HG03558 (cell line): ENCODE data around the gene ZNF296.

Experiments used
- ATAC-seq: cut with Tn5 transposase; IDR thresholded peaks from one replicate; pipeline ENCODE4 v1.9.1; 2021; ENCODE audit warnings: moderate number of reproducible peaks; ENCODE audit not compliant: unreplicated experiment; ENCODE audit errors: extremely low read depth

ZNF296 gene

DNA sequence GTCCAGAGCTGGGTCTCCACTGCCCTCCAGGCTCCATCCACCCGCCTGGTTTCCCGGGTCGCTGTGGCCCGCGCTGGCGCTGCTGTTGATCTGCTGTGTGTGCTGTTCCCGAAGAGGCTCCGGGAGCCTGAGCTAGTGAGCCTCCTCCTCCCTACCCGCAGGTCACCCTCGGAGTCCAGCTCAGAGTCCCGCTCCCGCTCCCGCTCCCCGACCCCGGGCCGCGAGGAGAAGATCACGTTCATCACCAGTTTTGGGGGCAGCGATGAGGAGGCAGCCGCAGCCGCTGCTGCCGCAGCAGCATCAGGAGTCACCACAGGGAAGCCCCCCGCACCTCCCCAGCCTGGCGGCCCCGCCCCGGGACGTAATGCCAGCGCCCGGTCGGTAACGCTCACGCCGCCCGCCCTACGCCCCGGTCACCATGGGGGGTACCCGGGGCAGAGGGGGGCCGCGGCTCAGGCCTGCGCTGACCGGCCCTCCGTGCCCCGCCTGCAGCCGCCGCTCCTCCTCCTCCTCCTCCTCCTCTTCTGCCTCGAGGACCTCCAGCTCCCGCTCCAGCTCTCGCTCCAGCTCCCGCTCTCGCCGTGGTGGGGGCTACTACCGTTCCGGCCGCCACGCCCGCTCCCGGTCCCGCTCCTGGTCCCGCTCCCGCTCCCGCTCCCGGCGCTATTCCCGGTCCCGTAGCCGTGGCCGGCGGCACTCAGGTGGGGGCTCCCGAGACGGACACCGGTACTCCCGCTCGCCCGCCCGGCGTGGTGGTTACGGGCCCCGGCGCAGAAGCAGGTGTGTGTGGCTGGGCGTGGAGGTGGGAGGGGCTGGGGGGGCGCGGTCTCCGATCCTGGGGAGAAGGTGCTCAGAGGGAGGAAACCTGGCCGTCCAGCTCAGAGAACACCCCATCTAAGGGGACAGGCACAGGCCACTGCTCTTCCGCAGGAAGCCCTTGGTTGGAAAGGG is 12.2 kb downstream of the ZNF296 start:
- ATAC-seq: no peak

DNA sequence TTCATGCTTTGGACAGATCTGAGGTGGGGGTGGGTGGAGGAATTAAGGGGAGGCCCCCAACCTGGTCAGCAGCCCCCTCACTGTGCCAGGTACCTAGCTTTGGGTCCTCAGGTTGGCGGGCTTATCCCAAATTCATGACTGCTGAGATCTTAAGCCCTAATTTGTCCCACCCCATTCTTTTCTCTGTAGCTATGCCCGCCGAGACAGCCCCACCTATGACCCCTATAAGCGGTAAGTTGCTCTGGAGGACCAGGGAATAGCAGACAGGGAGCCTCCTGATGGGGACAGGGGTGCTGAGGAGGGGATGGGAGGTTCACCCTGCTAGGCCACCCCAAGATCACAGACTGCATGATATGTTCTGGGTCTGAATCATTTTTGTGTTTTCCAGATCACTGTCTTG is 14.3 kb downstream of the ZNF296 start:
- no peak for ATAC-seq

DNA sequence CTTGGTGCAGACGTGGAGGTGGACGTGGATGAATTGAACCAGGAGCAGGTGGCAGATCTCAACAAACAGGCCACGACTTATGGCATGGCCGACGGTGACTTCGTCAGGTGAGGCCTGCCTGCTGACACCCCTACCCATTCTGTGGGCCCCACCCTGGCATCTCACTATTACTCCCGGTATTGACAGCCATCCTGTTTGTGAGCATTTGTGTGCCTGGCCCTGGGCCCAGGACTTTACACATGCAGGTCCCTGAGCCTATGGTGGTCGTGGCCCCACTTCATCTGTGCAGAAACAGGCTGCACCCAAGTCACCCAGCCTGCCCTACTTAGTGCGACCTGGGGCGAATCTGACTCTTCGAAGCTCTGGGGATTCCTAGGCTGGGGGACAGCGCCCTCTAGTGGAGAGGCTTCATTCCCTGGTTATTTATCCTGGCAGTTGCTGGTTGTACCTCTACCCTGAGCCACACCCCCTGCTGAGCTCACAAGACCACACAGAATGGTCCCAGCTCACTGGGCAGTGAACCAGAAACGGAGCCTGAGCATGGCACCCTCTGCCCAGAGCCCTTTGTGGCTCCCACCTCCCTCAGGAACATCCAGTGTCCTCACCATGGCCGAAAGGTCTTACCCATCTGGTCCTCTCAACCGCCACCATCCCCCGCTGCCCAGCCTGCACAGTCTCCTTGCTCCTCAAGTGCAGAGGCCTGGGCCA is 16.9 kb downstream of the ZNF296 start:
- no peak for ATAC-seq

DNA sequence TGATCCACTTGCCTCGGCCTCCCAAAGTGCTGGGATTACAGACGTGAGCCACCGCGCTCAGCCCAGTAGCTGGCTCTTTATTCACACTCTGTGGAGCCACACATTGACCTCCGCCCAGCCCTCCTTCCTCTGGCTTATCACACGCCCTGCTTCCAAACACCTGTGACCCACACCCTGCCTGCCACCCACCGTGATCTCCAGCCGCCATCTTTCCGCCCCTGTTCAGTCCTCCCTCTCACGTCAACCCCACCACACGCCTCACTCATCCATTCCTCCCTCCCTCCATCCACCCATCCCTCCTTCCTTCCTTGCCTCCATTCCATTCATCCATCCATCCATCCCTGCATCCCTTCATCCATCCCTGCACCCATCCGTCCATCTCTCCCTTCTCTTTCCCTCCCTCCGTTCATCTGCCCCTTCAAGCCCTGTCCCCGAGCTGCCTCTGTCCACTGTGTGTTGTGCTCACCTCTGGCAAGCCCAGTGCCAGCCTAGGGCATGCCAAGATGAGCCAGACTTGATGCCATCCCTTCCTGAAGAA is 17.6 kb downstream of the ZNF296 start:
- ATAC-seq: no peak

DNA sequence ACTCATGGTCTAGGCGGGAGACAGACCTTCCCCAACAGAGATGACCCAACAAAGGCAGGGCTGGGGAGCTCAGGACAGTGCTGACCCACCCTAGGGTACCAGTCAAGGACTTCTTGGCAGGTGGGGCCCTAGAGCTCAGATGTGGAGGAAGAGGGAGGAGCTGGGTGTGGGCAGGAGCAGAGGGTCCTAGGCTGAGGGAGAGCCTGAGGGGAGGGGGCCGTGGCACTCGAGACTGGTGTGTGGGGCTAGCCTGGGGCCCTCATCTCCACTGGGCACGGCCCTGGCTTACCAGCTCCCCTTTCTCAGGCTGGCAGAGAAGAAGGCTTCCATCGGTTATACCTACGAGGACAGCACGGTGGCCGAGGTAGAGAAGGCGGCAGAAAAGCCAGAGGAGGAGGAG is 18.8 kb downstream of the ZNF296 start:
- no peak for ATAC-seq

DNA sequence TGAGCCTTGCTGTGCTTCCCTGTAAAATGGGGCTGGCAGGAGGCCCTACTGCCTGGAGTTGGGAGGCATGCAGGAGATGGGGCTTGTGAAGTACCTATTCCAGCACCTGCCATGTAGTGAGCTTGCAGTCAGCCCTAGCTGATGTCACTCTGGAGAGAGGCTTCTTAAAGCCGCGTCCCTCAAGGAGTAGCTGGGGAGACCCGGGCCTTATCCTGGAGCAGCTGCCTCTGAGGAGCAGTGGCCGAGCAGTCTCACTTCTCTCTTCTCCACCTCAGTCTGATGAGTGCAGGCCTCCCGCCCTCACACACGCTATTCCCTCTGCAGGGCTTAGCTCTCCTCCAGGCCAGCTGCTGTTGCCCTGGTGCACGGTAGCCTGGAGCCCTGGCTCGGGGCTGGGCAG is 19.4 kb downstream of the ZNF296 start:
- ATAC-seq: no peak

DNA sequence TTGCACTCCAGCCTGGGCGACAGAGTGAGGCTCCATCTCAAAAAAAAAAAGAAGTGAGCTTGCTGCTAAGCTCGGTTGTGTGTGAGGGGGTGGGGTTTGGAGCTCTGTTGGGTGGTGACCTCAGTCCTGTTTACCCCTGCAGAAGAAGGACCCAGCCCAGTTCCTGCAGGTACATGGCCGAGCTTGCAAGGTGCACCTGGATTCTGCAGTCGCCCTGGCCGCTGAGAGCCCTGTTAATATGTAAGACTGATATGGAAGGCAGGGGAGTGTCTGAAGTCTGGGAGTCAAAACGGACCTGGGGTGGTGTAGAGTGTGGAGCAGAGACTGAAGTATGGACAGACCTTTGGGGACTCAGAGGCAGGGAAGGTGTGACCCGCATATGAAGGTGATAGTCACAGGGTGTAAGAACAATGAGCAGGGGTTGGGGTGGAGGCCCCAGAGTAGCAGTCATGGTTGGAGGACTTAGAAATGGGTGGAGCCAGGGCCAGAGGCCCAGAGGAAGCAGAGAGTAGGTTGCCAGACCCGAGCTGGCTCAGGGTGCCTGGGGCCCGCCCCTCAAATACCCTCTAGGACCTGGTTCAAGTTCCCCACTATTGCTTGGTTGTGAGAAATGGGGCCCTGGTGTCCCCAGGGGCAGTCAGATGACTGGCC is 24.2 kb downstream of the ZNF296 start:
- no peak for ATAC-seq

DNA sequence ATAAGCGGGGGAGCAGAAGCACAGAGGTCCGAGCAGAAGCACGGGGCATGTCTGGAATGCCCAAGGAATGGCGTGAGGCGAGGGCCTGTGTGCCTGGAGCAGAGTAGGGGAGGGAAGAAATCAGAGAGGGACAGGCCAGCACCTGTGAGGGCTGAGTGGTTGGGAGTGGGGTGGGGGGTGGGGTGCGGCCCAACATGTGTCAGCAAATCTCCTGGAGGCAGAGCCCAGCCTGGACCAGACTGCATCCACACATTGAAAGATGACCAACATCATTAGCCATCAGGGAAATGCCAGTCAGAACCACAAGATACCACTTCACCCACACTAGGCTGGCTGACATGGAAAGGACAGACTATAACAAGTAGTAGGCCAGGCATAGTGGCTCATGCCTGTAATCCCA is 26.2 kb downstream of the ZNF296 start:
- no peak for ATAC-seq

DNA sequence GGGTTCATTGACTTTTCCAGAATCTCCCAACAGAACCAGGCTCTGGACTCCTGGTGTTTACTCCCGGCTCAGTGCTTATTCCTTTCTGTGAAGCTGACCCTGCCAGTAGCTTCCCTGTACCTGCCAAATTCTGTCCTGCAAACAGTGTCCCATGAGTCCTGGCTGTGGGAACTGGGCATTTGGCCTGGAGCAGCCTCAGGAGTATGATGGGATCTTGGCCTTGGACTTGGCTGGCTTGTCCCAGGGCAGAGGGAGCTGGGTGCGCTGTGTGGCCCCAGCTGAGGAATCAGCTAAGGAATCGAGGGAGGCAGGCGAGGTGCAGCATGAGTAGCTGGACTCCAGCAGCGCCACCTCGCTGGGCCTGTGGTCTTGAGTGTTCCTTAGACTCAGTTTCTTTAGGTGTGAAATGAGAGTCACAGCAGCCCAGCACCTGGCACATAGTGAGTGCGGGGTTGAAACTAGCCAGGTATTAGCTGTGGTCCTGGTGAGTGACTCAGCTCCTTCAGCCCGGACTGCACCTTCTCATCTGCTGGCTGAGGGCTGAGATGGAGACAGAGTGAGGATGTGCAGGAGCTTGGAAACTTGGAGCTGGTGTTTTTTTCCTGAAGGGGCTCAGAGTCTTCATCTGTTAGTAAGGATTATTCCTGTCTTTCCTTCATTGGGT is 27.1 kb downstream of the ZNF296 start:
- no peak for ATAC-seq

DNA sequence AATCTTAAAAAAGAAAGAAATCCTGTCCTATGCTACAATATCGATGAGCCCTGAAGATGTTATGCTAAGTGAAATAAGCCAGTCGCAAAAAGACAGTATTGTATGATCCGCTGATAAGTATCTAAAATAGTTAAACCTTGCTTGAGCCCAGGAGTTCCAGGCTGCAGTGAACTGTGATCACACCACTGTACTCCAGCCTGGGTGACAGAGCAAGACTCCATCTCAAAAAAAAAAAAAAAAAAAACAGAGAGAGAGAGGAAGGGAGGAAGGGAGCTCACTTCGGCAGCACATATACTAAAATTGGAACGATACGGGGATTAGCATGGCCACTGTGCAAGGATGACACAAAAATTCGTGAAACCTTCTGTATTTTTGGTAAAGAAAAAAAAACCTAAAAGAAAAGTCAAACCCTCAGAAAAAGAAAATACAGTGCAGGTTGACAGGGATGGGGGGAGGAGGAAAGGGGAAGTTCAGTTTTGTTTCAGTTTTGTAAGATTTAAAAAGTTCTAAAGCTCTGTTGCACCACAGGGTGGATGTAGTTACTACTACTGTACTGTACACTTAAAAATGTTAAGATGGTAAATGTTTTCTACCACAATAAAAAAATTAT is 29.0 kb downstream of the ZNF296 start:
- ATAC-seq: no peak

DNA sequence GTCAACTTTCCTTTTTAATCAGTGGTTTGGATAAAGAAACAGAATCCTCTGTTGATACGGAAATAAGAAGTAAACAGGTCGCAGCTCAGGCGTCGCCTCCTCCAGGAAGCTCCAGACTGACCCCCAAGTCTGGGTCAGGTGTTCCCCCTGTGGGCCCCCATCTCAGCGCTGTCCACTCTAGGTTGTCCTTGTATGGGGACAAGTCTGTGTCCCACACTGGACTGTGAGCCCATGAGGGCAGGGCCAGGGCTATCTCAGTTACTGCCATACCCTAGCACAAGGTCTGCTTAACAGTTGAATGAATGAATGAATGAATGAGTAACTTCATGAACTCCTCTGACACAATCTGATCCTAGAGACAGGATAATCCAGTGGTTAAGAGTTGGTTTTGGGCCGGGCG is 29.9 kb downstream of the ZNF296 start:
- no peak for ATAC-seq

DNA sequence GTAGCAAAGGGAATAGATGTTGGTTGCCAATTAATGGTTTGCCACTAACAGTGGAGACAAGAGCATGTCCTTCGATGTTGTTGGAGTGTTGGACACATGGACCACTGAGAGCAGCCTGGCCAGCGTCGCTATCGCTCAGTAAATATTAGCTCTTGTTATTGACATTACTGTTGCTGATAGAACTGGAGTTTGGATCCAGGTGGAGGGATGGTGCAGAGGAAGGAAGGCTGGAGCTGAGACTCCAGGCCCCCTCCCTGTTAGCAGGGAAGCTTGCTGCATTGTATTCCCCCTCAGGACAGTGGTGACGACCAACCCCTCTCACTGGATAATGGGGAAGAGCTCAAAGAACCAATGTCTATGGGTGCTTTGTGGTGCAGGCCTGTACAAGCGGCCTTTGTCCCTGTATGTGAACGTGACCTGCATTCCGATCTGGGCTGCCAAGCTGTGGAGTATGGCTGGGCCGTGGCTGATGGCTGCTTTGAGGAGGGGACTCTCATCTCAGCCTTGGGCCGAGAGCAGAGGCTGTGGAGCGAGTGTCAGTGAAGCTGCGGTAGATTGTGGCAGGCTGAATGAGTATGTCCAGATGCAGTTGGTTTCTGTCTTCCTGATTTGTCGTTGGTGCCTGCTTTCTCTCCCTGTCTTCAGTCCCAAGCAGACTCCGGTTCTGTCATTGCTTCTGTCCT is 30.5 kb downstream of the ZNF296 start:
- no peak for ATAC-seq

DNA sequence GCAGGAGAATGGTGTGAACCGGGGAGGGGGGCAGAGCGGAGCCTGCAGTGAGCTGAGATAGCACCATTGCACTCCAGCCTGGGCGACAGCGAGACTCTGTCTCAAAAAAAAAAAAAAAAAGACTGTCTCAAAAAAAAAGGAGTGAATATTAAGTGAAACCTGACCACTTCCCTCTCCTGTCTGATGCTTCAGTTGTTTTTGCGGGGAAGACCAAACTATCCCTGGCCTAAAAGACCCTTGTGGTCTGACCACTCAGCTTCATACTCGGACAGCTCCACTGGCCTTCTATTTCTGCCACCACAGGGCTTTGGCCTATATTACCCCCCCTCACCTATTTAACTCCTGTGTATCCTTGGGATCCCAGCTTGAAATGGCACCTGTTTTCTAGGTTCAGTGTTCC is 35.2 kb downstream of the ZNF296 start:
- ATAC-seq: no peak

DNA sequence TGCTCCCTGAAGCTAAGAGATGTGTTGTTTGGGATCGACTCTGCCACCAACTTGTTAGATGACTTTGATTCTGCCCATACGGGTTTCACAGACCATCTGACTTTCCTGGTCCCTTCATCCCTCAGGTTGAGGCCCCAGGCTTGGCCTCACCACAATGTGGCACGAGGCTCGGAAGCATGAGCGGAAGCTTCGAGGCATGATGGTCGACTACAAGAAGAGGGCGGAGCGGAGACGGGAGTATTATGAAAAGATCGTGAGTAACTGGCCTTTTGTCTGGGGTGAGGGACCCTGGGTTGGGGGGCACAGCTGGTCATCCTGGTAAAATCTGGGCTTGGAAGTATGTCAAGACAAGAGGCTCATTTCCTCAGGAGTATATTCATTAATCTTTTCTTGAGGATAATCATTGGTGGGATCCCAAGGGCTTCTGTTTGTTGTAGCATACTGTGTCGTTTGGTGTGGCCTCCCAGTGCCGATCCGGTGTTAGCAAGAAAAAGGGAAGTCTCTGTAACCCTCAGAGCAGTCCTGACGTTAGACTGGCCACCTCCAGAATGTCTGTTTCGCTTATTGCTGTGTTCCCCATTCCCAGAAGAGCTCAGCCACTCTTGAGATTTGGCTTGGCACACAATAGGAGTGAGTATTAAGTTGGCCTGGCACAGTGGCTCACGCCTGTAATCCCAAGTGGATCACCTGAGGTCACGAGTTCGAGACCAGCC is 36.1 kb downstream of the ZNF296 start:
- ATAC-seq: no peak

DNA sequence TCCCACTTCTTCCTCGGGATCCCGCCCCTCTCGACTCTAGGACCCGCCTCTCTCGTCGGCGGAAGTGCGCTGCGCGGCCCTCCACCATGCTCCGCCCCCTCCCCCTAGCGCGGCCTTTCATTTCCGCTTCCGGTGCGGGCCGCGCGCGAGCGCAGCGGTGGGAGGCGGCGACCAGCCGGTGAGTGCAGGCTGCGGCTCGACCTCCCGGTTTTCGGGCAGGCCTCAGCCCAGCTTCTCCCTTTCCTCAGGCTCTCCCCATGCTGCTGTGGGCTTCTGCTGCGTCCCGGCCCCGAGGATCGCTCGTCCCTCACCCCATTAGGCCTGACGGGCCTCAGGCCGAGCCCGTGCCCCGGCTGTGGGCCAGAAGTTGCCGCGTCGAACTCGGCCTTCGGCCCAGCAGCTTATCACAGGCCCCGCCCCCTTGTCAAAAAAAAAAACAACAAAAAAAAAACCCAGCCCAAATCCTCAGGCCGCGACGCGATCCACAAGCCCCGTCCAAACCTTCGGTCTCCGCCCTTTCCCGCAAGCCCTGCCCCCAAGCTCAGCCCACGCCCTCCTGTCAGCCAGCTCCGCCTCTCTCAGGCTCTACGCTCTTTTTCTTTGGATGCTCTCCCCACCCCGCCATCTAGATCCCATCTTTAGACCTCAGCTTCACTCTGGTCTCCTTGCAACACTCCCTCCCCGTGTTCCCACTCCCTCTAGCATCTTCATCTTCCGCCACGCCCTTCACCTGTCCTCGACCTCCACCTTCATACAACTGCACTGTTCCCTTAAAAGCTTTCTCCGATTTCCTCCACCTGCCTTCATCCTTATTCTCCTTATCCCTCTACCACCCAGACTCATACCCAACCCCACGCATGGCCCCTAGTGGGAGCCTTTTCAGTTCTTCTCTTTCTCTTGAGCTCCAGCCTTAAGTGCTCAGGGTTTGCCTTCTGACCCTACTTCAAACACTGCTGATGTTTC is 37.1 kb downstream of the ZNF296 start, which contains the start of gene CLASRP:
TSS of gene CLASRP (plus strand) at position 115 of the 963 bp plus-strand sequence. CDS start 1,168 bp downstream, outside the sequence.
- ATAC-seq: peak; percentile 67

DNA sequence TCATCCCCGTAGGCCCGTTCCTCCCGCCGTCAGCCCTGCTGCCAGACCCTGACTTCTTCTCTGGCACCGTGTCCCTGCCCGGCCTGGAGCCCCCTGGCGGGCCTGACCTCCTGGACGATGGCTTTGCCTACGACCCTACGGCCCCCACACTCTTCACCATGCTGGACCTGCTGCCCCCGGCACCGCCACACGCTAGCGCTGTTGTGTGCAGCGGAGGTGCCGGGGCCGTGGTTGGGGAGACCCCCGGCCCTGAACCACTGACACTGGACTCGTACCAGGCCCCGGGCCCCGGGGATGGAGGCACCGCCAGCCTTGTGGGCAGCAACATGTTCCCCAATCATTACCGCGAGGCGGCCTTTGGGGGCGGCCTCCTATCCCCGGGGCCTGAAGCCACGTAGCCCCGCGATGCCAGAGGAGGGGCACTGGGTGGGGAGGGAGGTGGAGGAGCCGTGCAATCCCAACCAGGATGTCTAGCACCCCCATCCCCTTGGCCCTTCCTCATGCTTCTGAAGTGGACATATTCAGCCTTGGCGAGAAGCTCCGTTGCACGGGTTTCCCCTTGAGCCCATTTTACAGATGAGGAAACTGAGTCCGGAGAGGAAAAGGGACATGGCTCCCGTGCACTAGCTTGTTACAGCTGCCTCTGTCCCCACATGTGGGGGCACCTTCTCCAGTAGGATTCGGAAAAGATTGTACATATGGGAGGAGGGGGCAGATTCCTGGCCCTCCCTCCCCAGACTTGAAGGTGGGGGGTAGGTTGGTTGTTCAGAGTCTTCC is 38.7 kb downstream of the ZNF296 start:
- no peak for ATAC-seq

DNA sequence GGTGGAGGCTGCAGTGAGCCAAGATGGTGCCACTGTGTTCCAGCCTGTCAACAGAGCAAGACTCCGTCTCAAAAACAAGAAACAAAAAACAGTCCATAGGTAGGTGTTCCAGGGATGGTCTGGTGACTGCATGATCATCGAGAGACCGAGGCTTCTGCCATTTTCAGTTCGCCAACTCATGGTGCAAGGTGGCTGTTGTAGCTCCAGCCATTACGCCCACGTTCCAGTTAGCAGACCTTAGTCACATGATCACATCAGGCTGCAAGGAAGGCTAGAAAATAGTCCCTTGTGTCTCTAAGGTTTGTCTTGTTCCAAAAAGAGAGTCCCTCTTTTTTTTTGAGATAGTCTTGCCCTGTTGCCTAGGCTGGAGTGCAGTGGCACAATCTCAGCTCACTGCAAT is 40.5 kb downstream of the ZNF296 start:
- no peak for ATAC-seq
